IMR-90 (cell line): ENCODE measurements around the gene LDLRAD1. TPM values are rescaled to one million over a fixed set of nuclear protein-coding genes. Genes with fewer than 3 reads are reported as not detected.

ENCODE experiments used
- ATAC-seq: fragments of 200-7000 bp; cut with Tn5 transposase; 2 replicates; pipeline ENCODE4 v1.9.1; 2020; ENCODE audit warnings: low read depth, mild to moderate bottlenecking, moderate library complexity
- BruUV-seq: library from RNA; stranded (reverse); fragments of 400-500 nt; replicated peaks from 2 replicates; lab custom pipeline; 2021; lab: Mats Ljungman, UMichigan
- CTCF ChIA-PET: fragments of 300-600 bp; formaldehyde crosslinking; extraction: SDS; loops from one replicate; lab custom pipeline; 2021; ENCODE audit warnings: antibody characterized with exemption; lab: Yijun Ruan, JAX
- POLR2A ChIA-PET: fragments of 300-600 bp; sonication (Branson Sonifier 250); formaldehyde crosslinking; loops from one replicate; lab custom pipeline; 2022; ENCODE audit warnings: antibody characterized with exemption; ENCODE audit not compliant: unreplicated experiment; lab: Charles Lee
- DNase-seq: peaks from one replicate; pipeline ENCODE4 v3.0.0; 2013
- H2AFZ ChIP-seq: replicated peaks from 2 replicates; pipeline ENCODE3; 2013; ENCODE audit warnings: low read length, mild to moderate bottlenecking; ENCODE audit not compliant: poor library complexity
- H2AK5ac ChIP-seq: 2 replicates; pipeline ENCODE4 v1.6.1; 2013; ENCODE audit warnings: low read depth, low read length, inconsistent platforms
- H2AK9ac ChIP-seq: replicated peaks from 2 replicates; pipeline ENCODE3; 2013; ENCODE audit warnings: mild to moderate bottlenecking, low read depth, low read length, moderate library complexity; ENCODE audit not compliant: poor library complexity
- H2BK120ac ChIP-seq: 2 replicates; pipeline ENCODE4 v1.6.1; 2013; ENCODE audit warnings: low read depth, low read length, inconsistent platforms
- H2BK15ac ChIP-seq: 3 replicates; pipeline ENCODE4 v1.6.1; 2013; ENCODE audit warnings: low read depth, low read length, inconsistent platforms
- H2BK20ac ChIP-seq: 2 replicates; pipeline ENCODE4 v1.6.1; 2013; ENCODE audit warnings: low read depth, mild to moderate bottlenecking, inconsistent platforms, low read length, moderate library complexity
- H2BK5ac ChIP-seq: 2 replicates; pipeline ENCODE4 v1.6.1; 2013; ENCODE audit warnings: mild to moderate bottlenecking, low read depth, low read length, inconsistent platforms; ENCODE audit not compliant: poor library complexity, severe bottlenecking
- H3K14ac ChIP-seq: replicated peaks from 2 replicates; pipeline ENCODE4 v1.6.1; 2013; ENCODE audit warnings: low read depth, low read length, inconsistent platforms
- H3K18ac ChIP-seq: 2 replicates; pipeline ENCODE4 v1.6.1; 2013; ENCODE audit warnings: low read depth, low read length, control low read depth
- H3K23ac ChIP-seq: 2 replicates; pipeline ENCODE4 v1.6.1; 2013; ENCODE audit warnings: low read depth, low read length, inconsistent platforms
- H3K27ac ChIP-seq: 2 replicates; pipeline ENCODE4 v1.5.1; 2013; ENCODE audit warnings: mild to moderate bottlenecking, control low read depth, low read length; ENCODE audit not compliant: insufficient read depth
- H3K27me3 ChIP-seq: 2 replicates; pipeline ENCODE4 v1.6.1; 2013; ENCODE audit warnings: low read length; ENCODE audit not compliant: control insufficient read depth, insufficient read depth
- H3K36me3 ChIP-seq: 2 replicates; pipeline ENCODE4 v1.6.1; 2013; ENCODE audit warnings: low read length, mixed read lengths; ENCODE audit not compliant: control insufficient read depth, insufficient read depth
- H3K4ac ChIP-seq: 2 replicates; pipeline ENCODE4 v1.6.1; 2013; ENCODE audit warnings: low read depth, low read length, inconsistent platforms
- H3K4me1 ChIP-seq: 2 replicates; pipeline ENCODE4 v1.6.1; 2013; ENCODE audit warnings: low read length, mixed read lengths; ENCODE audit not compliant: control insufficient read depth, insufficient read depth
- H3K4me2 ChIP-seq: 2 replicates; pipeline ENCODE4 v1.6.1; 2013; ENCODE audit warnings: low read depth, mild to moderate bottlenecking, control low read depth, low read length, moderate library complexity
- H3K4me3 ChIP-seq: 2 replicates; pipeline ENCODE4 v1.5.1; 2013; ENCODE audit warnings: low read depth, mild to moderate bottlenecking, control low read depth, low read length, moderate library complexity; ENCODE audit not compliant: insufficient read depth
- H3K56ac ChIP-seq: 2 replicates; pipeline ENCODE4 v1.6.1; 2013; ENCODE audit warnings: low read length, inconsistent platforms; ENCODE audit not compliant: insufficient read depth; ENCODE audit errors: extremely low read depth
- H3K79me1 ChIP-seq, 2 experiments: 2 replicates each; pipeline ENCODE4 v1.6.1; 2013; ENCODE audit warnings: low read length in 2 of 2, inconsistent platforms in 1 of 2, low read depth in 1 of 2
- H3K9ac ChIP-seq: 2 replicates; pipeline ENCODE4 v1.6.1; 2013; ENCODE audit warnings: low read depth, low read length, control low read depth
- H3K9me1 ChIP-seq: 2 replicates; pipeline ENCODE4 v1.6.1; 2013; ENCODE audit warnings: low read length, inconsistent platforms; ENCODE audit not compliant: insufficient read depth
- H3K9me3 ChIP-seq: 2 replicates; pipeline ENCODE4 v1.6.1; 2013; ENCODE audit warnings: low read length; ENCODE audit not compliant: control insufficient read depth, insufficient read depth
- H4K20me1 ChIP-seq: 2 replicates; pipeline ENCODE4 v1.6.1; 2013; ENCODE audit warnings: low read length, inconsistent platforms; ENCODE audit not compliant: insufficient read depth
- H4K5ac ChIP-seq: 2 replicates; pipeline ENCODE4 v1.6.1; 2013; ENCODE audit warnings: mild to moderate bottlenecking, low read depth, low read length, control low read depth
- H4K8ac ChIP-seq, 2 experiments: 2 replicates each; pipeline ENCODE4 v1.6.1; 2013; ENCODE audit warnings: low read depth in 2 of 2, low read length in 2 of 2, control low read depth in 1 of 2, inconsistent platforms in 1 of 2
- H4K91ac ChIP-seq: 2 replicates; pipeline ENCODE4 v1.6.1; 2013; ENCODE audit warnings: low read depth, low read length, inconsistent platforms; ENCODE audit not compliant: insufficient read depth
- MAZ ChIP-seq: IDR thresholded peaks from 2 replicates; pipeline ENCODE4 v1.6.1; 2012; ENCODE audit warnings: low read depth, mild to moderate bottlenecking, low read length, improper control_type of control experiment, moderate library complexity, borderline replicate concordance
- RAD21 ChIP-seq: IDR thresholded peaks from 2 replicates; pipeline ENCODE4 v1.6.1; 2012; ENCODE audit warnings: low read length, improper control_type of control experiment
- WGBS, 2 experiments: methylation state at CpG; one replicate each; pipeline versions ENCODE4 v1.1.5 to v1.1.7; 2013; ENCODE audit warnings: missing lambda C conversion rate in 2 of 2; ENCODE audit not compliant: insufficient read length in 1 of 2; ENCODE audit errors: extremely low coverage in 2 of 2; 5-methylcytosine and 5-hydroxymethylcytosine counted together
- dilution Hi-C: fragments of 300-500 bp; cut with HindIII; formaldehyde crosslinking; loops from one replicate; pipeline ENCODE4 v1.14.3; 2018; ENCODE audit warnings: low sequenced_read_pairs; ENCODE audit not compliant: unreplicated experiment
- in situ Hi-C: fragments of 300-500 bp; cut with MboI; formaldehyde crosslinking; loops from 3 replicates; pipeline ENCODE4 v1.14.3; 2019; ENCODE audit warnings: low sequenced_read_pairs, inconsistent platforms, mixed read lengths
- intact Hi-C: fragments of 100-400 bp; cut with micrococcal nuclease; formaldehyde crosslinking; loops from 2 replicates; pipeline ENCODE4 v1.10.0; 2022
- polyA plus RNA-seq, 3 experiments: library from polyadenylated mRNA; depleted of rRNA; stranded (reverse); fragments of >200 nt; gene quantifications; 2 replicates each; pipeline ENCODE4 v1.2.3, GENCODE V29; 2012; ENCODE audit warnings: low replicate concordance in 1 of 3
- total RNA-seq: library from RNA; depleted of rRNA; stranded (reverse); fragments of >200 nt; gene quantifications from 2 replicates; pipeline ENCODE4 v1.2.3, GENCODE V29; 2012

LDLRAD1 gene
- total and polyA plus RNA-seq, 2 of the 4 experiments (the other 2 are of a cell fraction): not detected

- Histone ChIP-seq H3K79me1 (no peaks in the 10 kb centered on the region), H2AK9ac (no peak overlapping the region), H2BK15ac (no peak overlapping the region), H3K4me3 (no peak overlapping the region), H2AFZ (no peak overlapping the region), H3K9ac (no peak overlapping the region), H3K4ac (no peak overlapping the region), H2BK5ac (no peak overlapping the region), H3K9me3 (no peaks in the 10 kb centered on the region), H3K4me1 (no peaks in the 10 kb centered on the region), H2BK120ac (no peak overlapping the region), H3K27ac (no peak overlapping the region), H2BK20ac (no peak overlapping the region), H3K56ac (no peak overlapping the region), H4K20me1 (no peaks in the 10 kb centered on the region), H2AK5ac (no peak overlapping the region), H4K8ac (no peak overlapping the region), H4K91ac (no peak overlapping the region), H3K4me2 (no peak overlapping the region), H4K5ac (no peak overlapping the region), H3K18ac (no peak overlapping the region), H3K23ac (no peak overlapping the region), H3K14ac (no peak overlapping the region), H3K36me3 (no peaks in the 10 kb centered on the region), H3K9me1 (no peaks in the 10 kb centered on the region), H3K27me3 (peaks cover 2% of the 10 kb centered on the region; the same call in 1 of the 2 replicates)
- ATAC-seq (no peak), DNase-seq (no peak)
- no TSS peak for BruUV-seq
- ChIA-PET POLR2A (no interaction called here), CTCF (interaction anchor here (1.2 kb wide), 1 partner anchor 60 kb away, joined by 3 read pairs; no protein-coding TSS in a partner anchor)
- dilution Hi-C loops: no loop called here
- intact Hi-C loops: no loop called here
- in situ Hi-C loops: no loop called here
- TF ChIP-seq MAZ (no peak), RAD21 (peak; percentile 28; the same call in 1 of the 2 replicates)
- WGBS, 2 experiments: 0% methylated on average over 1 of the region's 4 CpGs; no CpG with 5 or more reads in 1 of the 2 experiments
Observed at GRCh38 chr1:53992085-53992874, 25.7 kb downstream of the LDLRAD1 start.
